ENCODE results near the gene FLNA. TPM values are rescaled to one million over a fixed set of nuclear protein-coding genes. Genes with fewer than 3 reads are reported as not detected.

The FLNA gene
- total RNA-seq, 2 experiments from 2014 or later = 1,012 to 1,022 TPM

GRCh38 chrX:154382483-154383069, 8.1 kb upstream of the FLNA start:
- Histone ChIP-seq H3K9me3 (ENCODE audit: control insufficient read depth in 1 of 2, insufficient read depth in 1 of 2, low read length in 2 of 2) (no peaks in the 10 kb centered on the region), H3K27ac (ENCODE audit: low read depth in 1 of 2, low read length in 2 of 2) (no peak overlapping the region), H3K4me3 (ENCODE audit: low read length) (no peak overlapping the region), H3K36me3 (ENCODE audit: insufficient read depth, low read length) (peaks cover 8% of the 10 kb centered on the region), H3K4me1 (ENCODE audit: insufficient read depth, low read length) (peaks cover 28% of the 10 kb centered on the region), H3K27me3 (ENCODE audit: control insufficient read depth in 1 of 2, insufficient read depth in 2 of 2, low read length in 2 of 2) (no peaks in the 10 kb centered on the region)
- H3K36me3 Mint-ChIP-seq (ENCODE audit: low read depth) = peaks cover 37% of the 10 kb centered on the region
- peak overlapping the region; percentile 94 for H3K27ac Mint-ChIP-seq
- CTCF ChIA-PET = no interaction called here
- POLR2A ChIA-PET = interaction anchor here (1.7 kb wide), 1 partner anchor 55 kb away, joined by 5 read pairs; no protein-coding TSS in a partner anchor
- peaks cover 5% of the 10 kb centered on the region for H3K4me1 Mint-ChIP-seq (ENCODE audit: low read depth)
- no peak for TF ChIP-seq CTCF (IDR thresholded peaks at IDR 0.05)
- ATAC-seq (ENCODE audit: poor library complexity) = no peak
- no peaks in the 10 kb centered on the region for H3K9me3 Mint-ChIP-seq
- DNase-seq = peak in 1 of 14 experiments; percentile 1
- intact Hi-C loops (cut with DNase I, micrococcal nuclease) = no loop called here
- peak overlapping the region; percentile 60 for H3K4me3 Mint-ChIP-seq
- H3K27me3 Mint-ChIP-seq = no peaks in the 10 kb centered on the region

- intact Hi-C loops (cut with DNase I, micrococcal nuclease) = no loop called here
- Mint-ChIP-seq H3K9me3 (no peaks in the 10 kb centered on the region), H3K4me3 (peak overlapping the region; percentile 51), H3K27ac (peak overlapping the region; percentile 94), H3K4me1 (ENCODE audit: low read depth) (peaks cover 5% of the 10 kb centered on the region), H3K36me3 (ENCODE audit: low read depth) (peaks cover 37% of the 10 kb centered on the region), H3K27me3 (no peaks in the 10 kb centered on the region)
- DNase-seq (no peak), ATAC-seq (ENCODE audit: poor library complexity) (no peak)
- Histone ChIP-seq H3K4me1 (ENCODE audit: insufficient read depth, low read length) (peaks cover 41% of the 10 kb centered on the region), H3K36me3 (ENCODE audit: insufficient read depth, low read length) (peaks cover 8% of the 10 kb centered on the region), H3K27me3 (ENCODE audit: control insufficient read depth in 1 of 2, insufficient read depth in 2 of 2, low read length in 2 of 2) (no peaks in the 10 kb centered on the region), H3K27ac (ENCODE audit: low read depth in 1 of 2, low read length in 2 of 2) (no peak overlapping the region), H3K4me3 (ENCODE audit: low read length) (no peak overlapping the region), H3K9me3 (ENCODE audit: control insufficient read depth in 1 of 2, insufficient read depth in 1 of 2, low read length in 2 of 2) (no peaks in the 10 kb centered on the region)
- CTCF ChIA-PET = no interaction called here
- POLR2A ChIA-PET = interaction anchor here (0.7 to 1.0 kb wide), 3 partner anchors 8 to 767 kb away, joined by 3 to 6 read pairs (median 4); no protein-coding TSS in a partner anchor
- no peak for TF ChIP-seq CTCF (IDR thresholded peaks at IDR 0.05)
Measured at GRCh38 chrX:154381271-154381670, 6.8 kb upstream of the FLNA start.

GRCh38 chrX:154380787-154381186, 6.4 kb upstream of the FLNA start:
- CTCF ChIA-PET = no interaction called here
- Mint-ChIP-seq H3K36me3 (ENCODE audit: low read depth) (peaks cover 37% of the 10 kb centered on the region), H3K9me3 (no peaks in the 10 kb centered on the region), H3K4me3 (peak overlapping the region; percentile 93), H3K4me1 (ENCODE audit: low read depth) (peaks cover 5% of the 10 kb centered on the region), H3K27me3 (no peaks in the 10 kb centered on the region), H3K27ac (peak overlapping the region; percentile 94)
- intact Hi-C loops (cut with DNase I, micrococcal nuclease) = no loop called here
- POLR2A ChIA-PET = interaction anchor here (0.6 kb wide), 1 partner anchor 10 kb away, joined by 3 read pairs; no protein-coding TSS in a partner anchor
- no peaks in the 10 kb centered on the region for H3K27me3 ChIP-seq (ENCODE audit: control insufficient read depth in 1 of 2, insufficient read depth in 2 of 2, low read length in 2 of 2)
- H3K36me3 ChIP-seq (ENCODE audit: insufficient read depth, low read length) = peaks cover 8% of the 10 kb centered on the region
- no peak for DNase-seq
- no peak overlapping the region for H3K27ac ChIP-seq (ENCODE audit: low read depth in 1 of 2, low read length in 2 of 2)
- H3K4me1 ChIP-seq (ENCODE audit: insufficient read depth, low read length) = peaks cover 41% of the 10 kb centered on the region
- no peak overlapping the region for H3K4me3 ChIP-seq (ENCODE audit: low read length)
- ATAC-seq (ENCODE audit: poor library complexity) = no peak
- H3K9me3 ChIP-seq (ENCODE audit: control insufficient read depth in 1 of 2, insufficient read depth in 1 of 2, low read length in 2 of 2) = no peaks in the 10 kb centered on the region
- no peak for TF ChIP-seq CTCF (IDR thresholded peaks at IDR 0.05)

Measured in CD4-positive, alpha-beta T cell (primary cell).